GM12875 (cell line): ENCODE data around the gene USP14.

Experiments
- H3K4me3 ChIP-seq: one replicate; pipeline ENCODE4 v1.5.1; 2011; ENCODE audit warnings: low read depth, low read length, control low read depth
- TF ChIP-seq, protein P1 (sequence below): IDR thresholded peaks from 2 replicates; pipeline ENCODE4 v1.5.1; 2011; ENCODE audit warnings: low read depth, mild to moderate bottlenecking, control low read depth, inconsistent platforms, low read length, moderate library complexity, borderline replicate concordance; ENCODE audit not compliant: insufficient read depth

USP14 gene

GRCh38 chr18:213966-214365 is 55.6 kb downstream of the USP14 start:
- no peak overlapping the region for H3K4me3 ChIP-seq
- TF ChIP-seq, protein P1, sequence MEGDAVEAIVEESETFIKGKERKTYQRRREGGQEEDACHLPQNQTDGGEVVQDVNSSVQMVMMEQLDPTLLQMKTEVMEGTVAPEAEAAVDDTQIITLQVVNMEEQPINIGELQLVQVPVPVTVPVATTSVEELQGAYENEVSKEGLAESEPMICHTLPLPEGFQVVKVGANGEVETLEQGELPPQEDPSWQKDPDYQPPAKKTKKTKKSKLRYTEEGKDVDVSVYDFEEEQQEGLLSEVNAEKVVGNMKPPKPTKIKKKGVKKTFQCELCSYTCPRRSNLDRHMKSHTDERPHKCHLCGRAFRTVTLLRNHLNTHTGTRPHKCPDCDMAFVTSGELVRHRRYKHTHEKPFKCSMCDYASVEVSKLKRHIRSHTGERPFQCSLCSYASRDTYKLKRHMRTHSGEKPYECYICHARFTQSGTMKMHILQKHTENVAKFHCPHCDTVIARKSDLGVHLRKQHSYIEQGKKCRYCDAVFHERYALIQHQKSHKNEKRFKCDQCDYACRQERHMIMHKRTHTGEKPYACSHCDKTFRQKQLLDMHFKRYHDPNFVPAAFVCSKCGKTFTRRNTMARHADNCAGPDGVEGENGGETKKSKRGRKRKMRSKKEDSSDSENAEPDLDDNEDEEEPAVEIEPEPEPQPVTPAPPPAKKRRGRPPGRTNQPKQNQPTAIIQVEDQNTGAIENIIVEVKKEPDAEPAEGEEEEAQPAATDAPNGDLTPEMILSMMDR, result no peak

DNA sequence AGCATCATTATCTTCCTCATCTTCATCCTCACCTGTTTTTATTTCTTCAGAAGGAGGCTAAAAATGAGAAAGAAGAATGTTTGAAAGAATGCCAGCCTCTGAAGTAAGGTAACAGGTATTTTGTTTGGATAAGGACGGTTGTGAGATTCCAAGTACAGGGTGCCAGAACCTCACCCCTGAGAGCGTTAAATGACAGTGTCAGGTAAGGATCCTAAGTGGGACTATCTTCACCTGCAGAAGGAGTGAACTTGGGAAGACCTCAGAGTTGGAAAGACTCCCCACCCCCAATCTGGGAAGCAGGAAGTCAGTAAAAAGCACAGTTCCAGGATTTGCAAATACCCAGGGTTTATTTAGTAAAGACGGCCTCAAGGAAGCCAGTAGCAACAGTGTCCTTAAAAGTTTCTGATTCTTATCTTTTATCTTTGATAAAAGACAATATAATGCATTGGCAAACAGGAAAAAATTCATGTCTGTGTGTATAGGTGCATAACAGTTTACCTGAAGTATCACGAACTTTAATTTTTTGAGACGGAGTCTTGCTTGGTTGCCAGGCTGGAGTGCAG is 57.2 kb downstream of the USP14 start:
- H3K4me3 ChIP-seq, result no peak overlapping the region
- TF ChIP-seq, protein P1, result no peak

- TF ChIP-seq, protein P1, result no peak
- H3K4me3 ChIP-seq, result no peak overlapping the region
Observed at GRCh38 chr18:217532-218336, 59.4 kb downstream of the USP14 start.

DNA sequence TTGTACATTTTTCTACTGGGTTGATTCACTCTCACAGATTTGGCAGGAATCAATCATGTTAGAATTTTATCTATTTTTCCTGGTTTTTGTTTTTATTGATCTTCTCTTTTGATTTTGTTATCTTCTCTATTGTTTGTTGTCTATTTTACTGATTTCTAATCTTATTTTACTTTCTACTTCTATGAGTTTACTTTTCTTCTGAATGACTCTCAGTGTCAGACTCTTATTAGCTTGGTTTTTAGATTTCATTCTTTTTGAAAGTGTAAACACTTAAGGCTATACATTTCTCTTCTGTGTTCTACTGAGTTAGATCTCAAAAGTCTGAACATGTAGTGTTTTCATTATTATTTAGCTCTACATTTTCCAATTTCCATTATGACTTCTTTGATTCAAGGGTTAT is 62.4 kb downstream of the USP14 start:
- TF ChIP-seq, protein P1, result no peak
- H3K4me3 ChIP-seq, result no peak overlapping the region

- TF ChIP-seq, protein P1, result no peak
- no peak overlapping the region for H3K4me3 ChIP-seq
Observed at GRCh38 chr18:225745-226144, 67.4 kb downstream of the USP14 start.

- TF ChIP-seq, protein P1, result no peak
- H3K4me3 ChIP-seq, result no peak overlapping the region
Observed at GRCh38 chr18:227374-227773, 69.0 kb downstream of the USP14 start.

DNA sequence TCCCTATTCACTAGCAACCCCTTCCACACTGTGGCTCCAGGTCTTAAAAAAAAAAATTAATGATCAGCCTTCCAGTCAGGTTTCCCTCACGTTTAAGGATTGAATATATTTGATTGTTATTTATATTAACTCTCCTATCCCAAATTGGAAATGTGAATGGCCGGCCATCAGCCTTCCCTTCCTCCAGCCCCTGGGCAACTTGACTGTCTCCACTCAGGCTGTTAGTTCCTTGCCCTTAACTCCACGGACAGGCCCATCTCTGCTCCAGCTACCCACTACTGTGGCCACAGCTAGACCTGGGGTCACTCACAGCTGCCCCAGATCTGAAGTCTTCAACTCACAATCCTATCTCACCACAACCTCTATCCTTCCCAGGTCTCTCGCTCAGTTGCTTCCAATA is 69.5 kb downstream of the USP14 start:
- TF ChIP-seq, protein P1, result no peak
- no peak overlapping the region for H3K4me3 ChIP-seq
